GM19395 (cell line): ENCODE results near the gene RASD2.

ENCODE experiments used
- ATAC-seq: cut with Tn5 transposase; IDR thresholded peaks from one replicate; pipeline ENCODE4 v1.9.1; 2021; ENCODE audit warnings: mild to moderate bottlenecking, moderate library complexity; ENCODE audit not compliant: unreplicated experiment

RASD2 gene

DNA sequence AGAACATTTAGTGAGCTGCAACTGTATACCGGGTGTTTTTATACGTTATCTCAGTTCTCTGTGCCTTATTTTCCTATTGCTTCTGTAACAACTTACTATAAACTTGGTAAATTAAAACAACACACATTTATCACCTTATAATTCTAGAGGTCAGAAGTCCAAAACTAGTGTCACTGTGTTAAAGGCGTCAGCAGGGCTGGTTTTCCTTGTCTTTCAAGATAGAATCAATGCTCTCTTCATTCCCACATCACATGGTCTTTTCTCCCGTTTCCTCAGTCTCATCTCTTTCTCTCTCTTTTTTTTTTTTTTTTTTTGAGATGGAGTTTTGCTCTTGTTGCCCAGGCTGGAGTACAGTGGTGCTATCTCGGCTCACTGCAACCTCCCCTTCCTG lies 40.4 kb downstream of the RASD2 start:
- ATAC-seq: no peak

DNA sequence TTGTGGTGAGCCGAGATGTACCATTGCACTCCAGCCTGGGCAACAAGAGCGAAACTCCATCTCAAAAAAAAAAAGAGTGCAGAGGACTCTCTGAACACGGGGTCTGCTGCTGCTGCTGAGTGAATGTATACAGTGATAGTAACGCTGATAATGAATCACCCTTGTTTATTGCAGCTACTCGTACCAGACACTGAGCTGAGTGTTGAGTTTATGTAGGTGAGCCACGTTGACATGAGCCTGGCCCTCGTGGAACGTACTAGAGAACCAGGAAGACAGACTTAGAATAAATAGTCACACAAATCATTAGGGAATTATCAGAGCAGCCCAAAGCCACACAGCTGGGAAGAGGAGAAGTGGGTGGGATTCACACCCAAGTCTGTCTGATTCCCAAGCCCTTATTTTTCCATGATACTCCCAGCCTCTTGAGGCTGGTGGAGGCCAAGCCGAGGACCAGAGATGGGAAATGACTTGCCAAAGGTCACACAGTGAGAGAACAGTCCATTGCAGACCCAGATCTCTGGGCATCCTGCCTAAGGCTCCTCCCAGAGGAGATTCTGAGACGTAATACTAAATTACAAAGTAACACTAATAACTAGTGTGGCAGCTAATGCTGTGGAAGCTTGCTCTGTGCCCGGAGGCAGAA lies 41.7 kb downstream of the RASD2 start:
- ATAC-seq: no peak

DNA sequence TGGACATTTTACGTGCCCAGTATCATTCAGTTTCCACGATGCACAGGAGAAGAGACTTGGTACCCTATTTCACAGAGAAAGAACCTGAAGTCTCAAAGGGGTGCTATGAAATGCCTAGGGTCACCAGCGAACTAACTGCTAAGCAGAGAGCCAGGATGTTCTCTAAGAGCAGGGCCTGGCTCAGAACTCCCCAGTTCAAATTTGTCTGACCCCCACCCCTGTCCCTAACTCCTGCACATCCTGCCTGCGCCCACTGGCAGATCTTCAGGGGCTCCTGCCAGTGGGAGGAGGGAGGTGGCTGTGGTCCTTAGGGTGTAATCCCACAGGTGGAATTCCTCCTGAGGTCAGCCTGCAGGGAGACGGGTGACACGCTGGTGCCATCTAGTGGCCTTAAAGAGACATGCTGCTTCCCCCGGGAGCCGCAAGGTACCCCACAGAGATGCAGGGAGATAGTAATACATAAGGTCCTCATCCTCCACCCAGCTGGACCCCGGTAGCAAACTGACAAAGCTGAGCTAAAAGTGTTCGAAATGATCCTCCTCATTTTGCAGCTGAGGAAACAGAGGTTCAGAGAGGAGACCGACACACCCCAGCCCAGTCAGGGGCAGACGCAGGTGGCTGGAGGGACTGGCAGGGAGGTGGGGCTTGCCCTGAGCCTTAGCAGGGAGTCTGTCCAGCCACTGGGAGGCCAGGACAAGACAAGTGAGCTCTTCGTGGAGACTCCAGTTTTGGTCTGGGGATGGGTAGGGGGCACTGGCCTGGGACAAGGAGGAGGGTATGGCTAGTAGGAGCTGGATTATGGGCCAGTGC lies 42.4 kb downstream of the RASD2 start:
- no peak for ATAC-seq

DNA sequence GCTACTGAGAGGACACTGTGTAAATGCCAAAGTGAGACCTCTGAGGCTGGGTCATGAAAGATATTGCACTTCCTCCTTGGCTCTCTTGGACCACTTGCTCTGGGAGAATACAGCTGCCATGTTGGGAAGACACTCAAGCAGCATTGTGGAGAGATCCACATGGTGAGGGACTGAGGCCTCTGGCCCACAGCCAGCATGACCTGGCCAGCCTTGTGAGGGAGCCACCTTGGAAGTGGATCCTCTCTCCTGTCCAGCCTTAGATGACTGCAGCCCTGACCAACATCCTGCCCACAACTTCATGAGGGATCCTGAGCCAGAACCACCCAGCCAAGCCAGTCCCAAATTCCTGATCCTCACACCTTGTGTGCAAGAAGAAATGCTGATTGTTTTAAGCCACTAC lies 46.1 kb downstream of the RASD2 start:
- no peak for ATAC-seq

DNA sequence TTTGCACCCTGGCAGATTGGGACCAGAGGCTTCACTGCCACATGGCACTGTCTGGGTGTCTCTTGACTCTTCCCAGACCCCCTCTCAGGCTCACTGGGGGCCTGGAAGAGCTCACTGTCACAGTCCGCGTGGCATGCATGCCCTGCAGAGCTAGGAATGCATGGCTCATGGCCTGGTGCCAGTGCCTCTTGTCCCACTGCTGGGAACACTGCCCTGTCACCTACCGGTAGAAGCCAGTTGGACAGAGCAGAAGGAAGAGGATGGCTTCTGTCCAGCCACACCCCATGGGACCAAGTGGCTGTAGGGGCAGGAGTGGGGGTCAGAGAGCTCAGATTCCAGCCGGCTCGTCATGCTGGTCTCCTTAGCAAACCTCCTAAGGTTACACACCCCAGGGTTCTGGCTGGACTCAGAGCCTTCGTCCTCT lies 46.8 kb downstream of the RASD2 start:
- ATAC-seq: no peak

- ATAC-seq: no peak
Measured at GRCh38 chr22:35587896-35588295, 47.3 kb downstream of the RASD2 start.

GRCh38 chr22:35589071-35589755 lies 48.6 kb downstream of the RASD2 start:
- ATAC-seq: no peak

DNA sequence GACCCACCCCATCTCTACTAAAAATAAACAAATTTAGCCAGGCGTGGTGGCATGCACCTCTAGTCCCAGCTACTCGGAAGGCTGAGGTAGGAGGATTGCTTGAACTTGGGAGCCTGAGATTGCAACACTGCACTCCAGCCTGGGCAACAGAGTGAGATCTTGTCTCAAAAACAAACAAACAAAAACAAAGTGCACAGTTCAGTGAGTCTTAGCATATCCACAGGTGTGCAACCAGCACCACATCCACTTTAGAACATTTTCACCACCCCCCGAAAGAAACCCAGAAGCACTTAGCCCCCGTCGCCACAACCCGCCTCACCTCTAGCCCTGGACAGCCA lies 49.1 kb downstream of the RASD2 start:
- ATAC-seq: no peak

- ATAC-seq: no peak
Measured at GRCh38 chr22:35590634-35591295, 50.1 kb downstream of the RASD2 start.

DNA sequence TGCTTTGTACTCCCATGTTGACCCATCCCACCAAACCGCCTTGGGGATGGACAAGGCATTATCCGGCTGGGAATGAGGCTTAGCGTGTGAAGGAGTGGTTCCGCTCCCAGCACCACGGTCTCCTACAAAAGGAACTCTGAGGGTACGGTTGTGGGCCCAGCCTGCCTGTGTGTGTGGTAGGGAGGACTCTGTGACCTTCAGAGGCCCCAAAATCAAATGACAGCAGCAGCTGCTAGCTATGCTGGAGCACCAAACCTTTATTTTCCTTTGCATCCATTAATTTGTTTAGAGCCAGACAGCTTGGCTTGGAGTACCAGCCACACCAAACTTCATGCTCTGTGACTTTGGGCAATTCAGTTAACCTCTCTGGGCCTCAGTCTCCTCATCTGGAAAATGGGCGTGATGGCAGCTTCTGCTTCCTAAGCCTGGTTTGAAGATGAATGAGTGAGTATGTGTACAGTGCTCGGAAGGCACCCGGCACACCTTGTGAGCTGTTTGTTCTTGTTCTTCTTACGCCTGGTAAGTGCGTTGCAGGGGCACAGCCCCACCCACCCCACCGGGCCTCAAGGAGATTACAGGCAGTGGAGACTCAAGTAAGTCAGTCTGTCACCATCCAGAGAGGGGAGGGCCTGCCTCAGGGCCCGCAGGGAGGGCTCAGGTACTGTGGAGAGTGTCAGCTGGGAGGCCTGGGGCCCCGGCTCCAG lies 51.2 kb downstream of the RASD2 start:
- ATAC-seq: no peak

GRCh38 chr22:35592418-35592967 lies 51.9 kb downstream of the RASD2 start:
- no peak for ATAC-seq

GRCh38 chr22:35593071-35593890 lies 52.6 kb downstream of the RASD2 start:
- ATAC-seq: no peak

DNA sequence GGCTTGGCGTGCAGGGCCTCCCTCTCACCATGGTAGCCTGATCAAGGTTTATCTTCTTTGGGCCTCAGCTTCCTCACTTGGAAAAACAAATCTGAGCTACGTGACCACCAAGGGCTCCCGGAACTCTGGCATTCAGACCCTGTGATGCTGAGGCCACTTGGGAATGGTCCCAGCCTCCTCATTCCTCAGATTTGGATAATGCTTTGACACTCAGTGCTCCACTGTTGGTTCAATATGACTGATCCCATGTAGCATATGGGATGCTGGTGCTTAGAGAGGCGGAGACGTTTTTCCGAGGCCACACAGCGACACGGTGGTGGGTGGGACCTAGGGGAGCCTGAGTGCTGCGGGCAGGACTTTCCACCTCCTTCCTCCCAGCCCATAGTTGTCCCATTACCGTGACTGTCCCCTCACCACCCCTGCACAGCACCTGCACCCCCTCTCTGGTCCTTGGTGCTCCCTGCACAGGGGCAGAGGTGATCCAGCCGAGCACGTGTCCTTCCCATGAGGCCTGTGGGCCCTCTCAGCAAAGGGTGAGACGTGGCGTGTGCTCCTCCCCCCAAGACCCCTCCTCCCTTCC lies 53.4 kb downstream of the RASD2 start:
- no peak for ATAC-seq

GRCh38 chr22:35594686-35595085 lies 54.1 kb downstream of the RASD2 start:
- no peak for ATAC-seq

GRCh38 chr22:35596821-35597220 lies 56.2 kb downstream of the RASD2 start:
- ATAC-seq: no peak

- no peak for ATAC-seq
Measured at GRCh38 chr22:35597692-35598395, 57.2 kb downstream of the RASD2 start.

DNA sequence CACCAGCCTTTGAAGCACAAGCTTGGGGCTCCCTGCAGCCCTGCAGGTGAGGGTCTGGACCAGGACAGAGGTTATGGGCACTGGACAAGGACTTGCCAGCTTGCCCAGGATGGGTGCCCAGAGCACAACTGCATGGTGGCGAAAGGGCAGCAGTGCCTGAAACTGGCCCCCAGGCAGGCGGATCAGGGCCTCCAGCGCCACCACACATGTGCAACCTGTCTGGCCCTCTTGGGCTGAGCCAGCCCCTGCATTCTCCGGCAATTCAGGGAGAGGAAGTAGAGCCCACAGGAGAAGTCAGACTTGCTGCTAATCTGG lies 57.7 kb downstream of the RASD2 start:
- no peak for ATAC-seq

- no peak for ATAC-seq
Measured at GRCh38 chr22:35599364-35599763, 58.7 kb downstream of the RASD2 start.

DNA sequence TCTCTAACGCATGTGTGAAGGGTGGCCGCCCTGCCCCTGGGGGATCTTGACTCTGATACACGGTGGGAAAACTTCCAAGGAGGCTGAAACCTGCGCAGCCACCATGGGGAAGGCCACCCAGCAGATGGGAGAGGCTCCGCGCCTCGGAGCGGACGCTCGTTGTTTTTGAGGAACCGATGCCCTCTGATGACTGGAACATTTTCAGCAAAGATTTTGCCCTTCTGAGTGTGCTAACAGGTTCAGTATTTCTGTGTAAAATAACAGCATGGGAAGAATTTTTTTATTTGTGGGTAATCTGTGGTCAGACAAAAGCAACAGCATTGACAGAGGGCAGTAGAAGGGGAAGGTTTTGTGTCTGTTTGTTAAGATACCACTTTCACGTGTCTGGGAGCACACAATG lies 59.8 kb downstream of the RASD2 start:
- no peak for ATAC-seq
